Fibroblast of pulmonary artery (primary cell): ENCODE measurements around the gene ZNF329.

Experiments used
- DNase-seq: peaks from one replicate; pipeline ENCODE4 v3.0.0-alpha.2; 2010; ENCODE audit warnings: low read depth
- H3K4me3 ChIP-seq: replicated peaks from 2 replicates; pipeline ENCODE4 v1.5.1; 2011; ENCODE audit warnings: low read depth, mild to moderate bottlenecking, control low read depth, low read length, moderate library complexity
- TF ChIP-seq, protein P1 (sequence below): IDR thresholded peaks from 2 replicates; pipeline ENCODE4 v1.5.1; 2011; ENCODE audit warnings: mild to moderate bottlenecking, control low read depth, low read length, inconsistent platforms; ENCODE audit errors: missing control alignments

The ZNF329 gene

DNA sequence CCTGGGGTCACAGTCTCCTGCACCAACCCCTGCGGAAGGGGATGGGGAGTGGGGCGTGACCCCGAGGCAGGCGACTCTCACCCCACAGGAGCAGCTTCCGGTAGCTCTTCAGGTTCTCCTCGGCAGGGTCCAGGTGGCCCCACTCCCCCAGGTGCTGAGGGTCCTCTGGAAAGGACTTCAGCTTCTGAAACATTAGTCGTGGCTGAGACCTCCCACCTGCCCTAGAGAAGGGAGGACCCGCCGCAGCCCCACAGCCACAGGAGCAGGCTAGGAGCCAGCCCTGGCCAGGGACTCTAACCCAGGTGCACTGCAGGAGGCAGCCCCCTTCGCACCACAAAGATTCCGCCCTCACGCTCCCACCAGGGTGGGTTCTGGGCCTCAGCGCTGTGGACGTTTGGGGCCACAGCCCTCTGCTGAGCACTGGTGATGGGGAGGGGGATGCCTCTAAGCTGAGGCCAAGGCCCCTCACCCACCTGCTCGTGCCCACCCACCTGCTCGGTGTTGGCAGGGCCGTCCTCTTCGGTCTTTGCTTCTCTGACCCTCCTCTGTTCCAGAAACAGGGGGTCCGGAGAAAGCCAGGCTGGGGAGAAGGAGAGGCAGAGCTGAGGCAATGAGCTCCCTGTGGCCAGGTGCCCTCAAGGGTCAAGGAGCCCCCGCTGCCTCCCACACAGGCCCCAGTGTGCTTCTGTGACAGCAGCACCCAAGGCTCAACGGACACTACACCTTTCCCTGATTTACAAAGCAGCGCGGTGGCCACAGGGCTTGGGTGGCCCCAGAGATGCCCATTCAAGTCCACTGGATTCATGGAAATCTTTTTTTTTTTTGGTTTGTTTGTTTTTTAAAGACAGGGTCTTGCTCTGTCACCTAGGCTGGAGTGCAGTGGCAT lies 63.5 kb downstream of the ZNF329 start:
- DNase-seq = no peak
- TF ChIP-seq, protein P1, sequence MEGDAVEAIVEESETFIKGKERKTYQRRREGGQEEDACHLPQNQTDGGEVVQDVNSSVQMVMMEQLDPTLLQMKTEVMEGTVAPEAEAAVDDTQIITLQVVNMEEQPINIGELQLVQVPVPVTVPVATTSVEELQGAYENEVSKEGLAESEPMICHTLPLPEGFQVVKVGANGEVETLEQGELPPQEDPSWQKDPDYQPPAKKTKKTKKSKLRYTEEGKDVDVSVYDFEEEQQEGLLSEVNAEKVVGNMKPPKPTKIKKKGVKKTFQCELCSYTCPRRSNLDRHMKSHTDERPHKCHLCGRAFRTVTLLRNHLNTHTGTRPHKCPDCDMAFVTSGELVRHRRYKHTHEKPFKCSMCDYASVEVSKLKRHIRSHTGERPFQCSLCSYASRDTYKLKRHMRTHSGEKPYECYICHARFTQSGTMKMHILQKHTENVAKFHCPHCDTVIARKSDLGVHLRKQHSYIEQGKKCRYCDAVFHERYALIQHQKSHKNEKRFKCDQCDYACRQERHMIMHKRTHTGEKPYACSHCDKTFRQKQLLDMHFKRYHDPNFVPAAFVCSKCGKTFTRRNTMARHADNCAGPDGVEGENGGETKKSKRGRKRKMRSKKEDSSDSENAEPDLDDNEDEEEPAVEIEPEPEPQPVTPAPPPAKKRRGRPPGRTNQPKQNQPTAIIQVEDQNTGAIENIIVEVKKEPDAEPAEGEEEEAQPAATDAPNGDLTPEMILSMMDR = no peak
- no peak overlapping the region for H3K4me3 ChIP-seq

DNA sequence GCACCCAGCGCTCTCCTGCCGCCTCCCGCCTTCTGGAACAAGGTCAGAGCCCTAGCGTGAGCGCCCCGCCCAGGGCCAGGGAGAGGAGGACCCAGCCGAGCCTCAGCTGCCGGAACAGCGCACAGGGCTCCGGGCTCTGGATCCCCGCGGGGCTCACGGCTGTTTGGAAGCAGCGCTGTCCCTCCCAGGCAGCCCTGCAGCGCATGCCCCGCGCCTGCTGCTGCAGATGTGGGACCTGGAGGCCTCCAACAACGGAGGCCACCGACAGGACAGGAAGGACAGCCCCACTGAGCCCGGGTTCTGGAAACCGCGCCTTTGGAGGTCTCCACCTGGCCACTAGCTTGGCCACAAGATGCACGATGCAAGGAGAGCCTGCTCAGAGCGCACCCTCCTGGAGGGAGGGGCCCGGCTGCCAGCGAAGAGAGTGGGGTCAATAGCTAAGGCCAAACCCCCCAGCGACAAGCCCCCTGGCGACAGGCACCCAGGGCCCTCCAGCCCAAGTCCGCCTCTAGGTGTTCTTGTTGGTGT lies 65.2 kb downstream of the ZNF329 start:
- TF ChIP-seq, protein P1 = no peak
- no peak overlapping the region for H3K4me3 ChIP-seq
- DNase-seq = no peak

DNA sequence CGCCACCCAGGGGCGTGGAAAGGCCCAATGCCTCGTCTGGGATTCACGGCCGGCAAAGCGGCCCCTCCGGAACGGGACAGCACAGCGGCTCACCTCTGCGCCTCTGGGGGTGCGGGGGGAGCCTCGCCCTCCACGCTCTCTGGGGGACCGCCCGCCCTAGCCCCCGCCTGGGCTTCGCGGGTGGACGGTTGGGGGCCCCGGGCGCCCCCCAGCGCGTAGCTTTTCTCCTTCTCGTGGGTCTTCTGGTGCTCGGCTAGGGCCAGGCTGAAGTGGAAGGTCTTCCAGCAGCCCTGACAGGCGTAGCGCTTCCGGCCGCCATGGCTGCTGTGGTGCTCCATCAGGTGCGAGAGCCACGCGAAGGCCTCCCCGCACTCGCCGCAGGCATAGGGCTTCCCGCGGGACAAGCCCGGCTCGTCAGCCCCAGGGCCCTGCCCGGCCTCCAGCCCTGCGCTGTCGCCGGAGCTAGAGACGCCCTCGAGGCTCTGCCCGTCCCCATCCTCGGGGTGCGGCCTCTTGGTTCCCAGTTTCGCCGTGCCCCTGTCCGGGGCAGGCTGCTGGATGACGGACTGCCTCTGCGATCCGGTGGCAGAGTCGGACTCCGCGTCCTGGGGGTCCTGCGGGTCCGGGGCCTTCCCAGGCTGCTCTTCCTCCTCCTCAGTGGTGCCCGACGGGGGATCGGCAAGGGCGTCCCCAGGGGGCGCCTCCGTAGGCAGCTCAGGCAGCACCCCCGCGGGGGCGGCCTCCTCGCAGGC lies 65.8 kb downstream of the ZNF329 start:
- no peak overlapping the region for H3K4me3 ChIP-seq
- TF ChIP-seq, protein P1 = no peak
- no peak for DNase-seq

DNA sequence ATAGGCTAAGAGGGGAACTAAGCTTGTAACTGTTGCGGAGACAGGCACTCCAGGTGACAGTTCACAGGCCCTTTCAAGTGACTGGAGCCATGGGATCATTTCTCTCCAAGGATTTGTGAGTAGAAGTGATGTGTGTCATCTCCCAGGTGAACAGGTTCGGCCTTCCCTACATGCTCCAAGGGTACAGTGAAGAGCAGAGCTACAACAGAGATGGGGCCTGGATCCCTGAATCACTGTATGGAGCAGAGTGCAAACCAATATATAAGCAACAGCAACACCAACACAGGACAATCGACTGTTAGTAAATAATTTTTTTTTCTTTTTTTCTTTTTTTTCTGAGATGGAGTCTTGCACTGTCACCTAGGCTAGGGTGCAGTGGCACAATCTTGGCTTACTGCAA lies 67.6 kb downstream of the ZNF329 start:
- TF ChIP-seq, protein P1 = no peak
- peak; percentile 11 for DNase-seq

DNA sequence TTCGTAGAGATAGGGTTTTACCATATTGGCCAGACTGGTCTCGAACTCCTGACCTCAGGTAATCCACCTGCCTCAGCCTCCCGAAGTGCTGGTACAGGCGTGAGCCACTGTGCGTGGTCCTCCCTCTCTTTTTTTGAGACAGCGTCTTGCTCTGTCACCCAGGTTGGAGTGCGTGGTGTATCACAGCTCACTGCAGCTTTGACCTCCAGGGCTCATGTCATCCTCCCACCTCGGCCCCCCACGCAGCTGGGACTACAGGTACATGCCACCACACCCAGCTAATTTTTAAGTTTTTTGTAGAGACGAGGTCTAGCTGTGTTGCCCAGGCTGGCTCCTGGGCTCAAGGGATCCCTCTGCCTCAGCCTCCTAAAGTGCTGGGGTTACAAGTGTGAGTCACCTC lies 70.8 kb downstream of the ZNF329 start:
- DNase-seq = no peak
- TF ChIP-seq, protein P1 = no peak

More for the DNA sequence above, 67.6 kb downstream of the ZNF329 start:
- no peak overlapping the region for H3K4me3 ChIP-seq

More for the DNA sequence above, 70.8 kb downstream of the ZNF329 start:
- no peak overlapping the region for H3K4me3 ChIP-seq
